Neutrophil (primary cell): ENCODE data around the gene GID8.

Source experiments
- H3K27ac ChIP-seq: fragments of 200-600 bp; sonication (generic); 2 replicates; pipeline ENCODE4 v1.5.1; 2016; ENCODE audit warnings: mild to moderate bottlenecking, moderate library complexity
- H3K27me3 ChIP-seq: fragments of 200-600 bp; sonication (generic); 2 replicates; pipeline ENCODE4 v1.6.0; 2016; ENCODE audit warnings: mild to moderate bottlenecking
- H3K36me3 ChIP-seq: fragments of 200-600 bp; sonication (generic); 2 replicates; pipeline ENCODE4 v1.5.1; 2017
- H3K4me1 ChIP-seq, 2 experiments: fragments of 200-600 bp in 1 of 2; sonication (generic) in 1 of 2; 1 replicate in 1 of 2; 2 replicates in 1 of 2; pipeline versions ENCODE4 v1.5.1 to v1.6.1; 2013 to 2016; ENCODE audit warnings: low read depth in 1 of 2, low read length in 1 of 2, mild to moderate bottlenecking in 1 of 2, moderate library complexity in 1 of 2; ENCODE audit not compliant: control insufficient read depth in 1 of 2, insufficient read depth in 1 of 2
- H3K4me3 ChIP-seq, 2 experiments: fragments of 200-600 bp in 1 of 2; sonication (generic) in 1 of 2; 1 replicate in 1 of 2; 2 replicates in 1 of 2; pipeline ENCODE4 v1.5.1; 2013 to 2016; ENCODE audit warnings: low read depth in 1 of 2, low read length in 1 of 2, mild to moderate bottlenecking in 1 of 2, moderate library complexity in 1 of 2
- H3K9me3 ChIP-seq: fragments of 200-600 bp; sonication (generic); 2 replicates; pipeline ENCODE4 v1.5.1; 2016
- TF ChIP-seq, protein P1 (sequence below): fragments of 200-600 bp; sonication (generic); IDR thresholded peaks from 2 replicates; pipeline ENCODE4 v1.5.1; 2016; ENCODE audit warnings: antibody characterized with exemption

GID8 gene

DNA sequence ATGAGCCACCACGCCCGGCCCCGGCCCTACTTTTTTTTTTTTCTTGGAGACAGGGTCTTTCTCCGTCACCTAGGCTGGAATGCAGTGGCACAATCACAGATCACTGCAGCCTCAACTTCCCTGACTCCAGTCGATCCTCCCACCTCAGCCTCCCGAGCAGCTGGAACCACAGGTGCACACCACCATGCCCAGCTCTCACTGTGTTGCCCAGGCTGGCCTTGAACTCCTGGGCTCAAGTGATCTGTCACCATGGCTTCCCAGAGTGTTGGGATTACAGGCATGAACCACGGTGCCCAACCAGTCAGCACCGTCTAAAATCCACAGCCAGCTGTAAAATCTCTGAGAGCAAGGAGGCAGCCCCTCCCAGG is 32.0 kb downstream of the GID8 start:
- Histone ChIP-seq H3K4me1 (peaks cover 0 to 8% of the 10 kb centered on the region in 2 experiments), H3K4me3 (no peak overlapping the region), H3K27ac (no peak overlapping the region), H3K36me3 (no peaks in the 10 kb centered on the region), H3K9me3 (no peaks in the 10 kb centered on the region), H3K27me3 (peaks cover 64% of the 10 kb centered on the region)
- TF ChIP-seq, protein P1, sequence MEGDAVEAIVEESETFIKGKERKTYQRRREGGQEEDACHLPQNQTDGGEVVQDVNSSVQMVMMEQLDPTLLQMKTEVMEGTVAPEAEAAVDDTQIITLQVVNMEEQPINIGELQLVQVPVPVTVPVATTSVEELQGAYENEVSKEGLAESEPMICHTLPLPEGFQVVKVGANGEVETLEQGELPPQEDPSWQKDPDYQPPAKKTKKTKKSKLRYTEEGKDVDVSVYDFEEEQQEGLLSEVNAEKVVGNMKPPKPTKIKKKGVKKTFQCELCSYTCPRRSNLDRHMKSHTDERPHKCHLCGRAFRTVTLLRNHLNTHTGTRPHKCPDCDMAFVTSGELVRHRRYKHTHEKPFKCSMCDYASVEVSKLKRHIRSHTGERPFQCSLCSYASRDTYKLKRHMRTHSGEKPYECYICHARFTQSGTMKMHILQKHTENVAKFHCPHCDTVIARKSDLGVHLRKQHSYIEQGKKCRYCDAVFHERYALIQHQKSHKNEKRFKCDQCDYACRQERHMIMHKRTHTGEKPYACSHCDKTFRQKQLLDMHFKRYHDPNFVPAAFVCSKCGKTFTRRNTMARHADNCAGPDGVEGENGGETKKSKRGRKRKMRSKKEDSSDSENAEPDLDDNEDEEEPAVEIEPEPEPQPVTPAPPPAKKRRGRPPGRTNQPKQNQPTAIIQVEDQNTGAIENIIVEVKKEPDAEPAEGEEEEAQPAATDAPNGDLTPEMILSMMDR: no peak

- Histone ChIP-seq H3K27ac (no peak overlapping the region), H3K27me3 (peaks cover 71% of the 10 kb centered on the region)
Observed at GRCh38 chr20:62970307-62971210, 32.6 kb downstream of the GID8 start.

DNA sequence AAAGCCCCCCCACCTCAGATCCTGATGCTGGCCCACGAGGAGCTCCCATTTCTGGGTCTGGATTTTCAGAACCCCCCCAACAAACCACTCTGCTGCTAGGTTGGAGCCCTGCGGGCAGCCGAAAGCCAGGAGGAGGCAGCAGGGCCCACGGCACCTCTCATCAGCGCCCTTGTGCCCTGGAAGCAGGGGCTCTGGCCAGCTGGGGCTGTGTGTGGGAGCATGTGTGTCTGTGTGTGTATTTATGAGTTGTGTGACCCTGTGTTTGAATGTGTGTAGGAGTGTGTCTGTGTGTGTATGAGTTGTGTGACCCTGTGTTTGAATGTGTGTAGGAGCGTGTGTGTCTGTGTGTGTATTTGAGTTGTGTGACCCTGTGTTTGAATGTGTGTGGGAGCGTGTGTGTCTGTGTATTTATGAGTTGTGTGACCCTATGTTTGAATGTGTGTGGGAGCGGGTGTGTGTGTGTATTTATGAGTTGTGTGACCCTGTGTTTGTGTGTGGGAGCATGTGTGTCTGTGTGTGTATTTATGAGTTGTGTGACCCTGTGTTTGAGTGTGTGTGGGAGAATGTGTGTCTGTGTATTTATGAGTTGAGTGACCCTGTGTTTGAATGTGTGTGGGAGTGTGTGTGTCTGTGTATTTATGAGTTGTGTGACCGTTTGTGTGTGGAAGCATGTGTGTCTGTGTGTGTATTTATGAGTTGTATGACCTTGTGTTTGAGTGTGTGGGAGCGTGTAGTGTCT is 33.4 kb downstream of the GID8 start:
- Histone ChIP-seq H3K9me3 (no peaks in the 10 kb centered on the region), H3K27me3 (peaks cover 79% of the 10 kb centered on the region), H3K27ac (no peak overlapping the region), H3K4me3 (no peak overlapping the region), H3K4me1 (peaks cover 0 to 8% of the 10 kb centered on the region in 2 experiments), H3K36me3 (no peaks in the 10 kb centered on the region)
- TF ChIP-seq, protein P1: no peak

More at GRCh38 chr20:62970307-62971210, 32.6 kb downstream of the GID8 start:
- TF ChIP-seq, protein P1: no peak
- H3K36me3 ChIP-seq: no peaks in the 10 kb centered on the region
- no peak overlapping the region for H3K4me3 ChIP-seq
- peaks cover 0 to 8% of the 10 kb centered on the region in 2 experiments for H3K4me1 ChIP-seq
- H3K9me3 ChIP-seq: no peaks in the 10 kb centered on the region

DNA sequence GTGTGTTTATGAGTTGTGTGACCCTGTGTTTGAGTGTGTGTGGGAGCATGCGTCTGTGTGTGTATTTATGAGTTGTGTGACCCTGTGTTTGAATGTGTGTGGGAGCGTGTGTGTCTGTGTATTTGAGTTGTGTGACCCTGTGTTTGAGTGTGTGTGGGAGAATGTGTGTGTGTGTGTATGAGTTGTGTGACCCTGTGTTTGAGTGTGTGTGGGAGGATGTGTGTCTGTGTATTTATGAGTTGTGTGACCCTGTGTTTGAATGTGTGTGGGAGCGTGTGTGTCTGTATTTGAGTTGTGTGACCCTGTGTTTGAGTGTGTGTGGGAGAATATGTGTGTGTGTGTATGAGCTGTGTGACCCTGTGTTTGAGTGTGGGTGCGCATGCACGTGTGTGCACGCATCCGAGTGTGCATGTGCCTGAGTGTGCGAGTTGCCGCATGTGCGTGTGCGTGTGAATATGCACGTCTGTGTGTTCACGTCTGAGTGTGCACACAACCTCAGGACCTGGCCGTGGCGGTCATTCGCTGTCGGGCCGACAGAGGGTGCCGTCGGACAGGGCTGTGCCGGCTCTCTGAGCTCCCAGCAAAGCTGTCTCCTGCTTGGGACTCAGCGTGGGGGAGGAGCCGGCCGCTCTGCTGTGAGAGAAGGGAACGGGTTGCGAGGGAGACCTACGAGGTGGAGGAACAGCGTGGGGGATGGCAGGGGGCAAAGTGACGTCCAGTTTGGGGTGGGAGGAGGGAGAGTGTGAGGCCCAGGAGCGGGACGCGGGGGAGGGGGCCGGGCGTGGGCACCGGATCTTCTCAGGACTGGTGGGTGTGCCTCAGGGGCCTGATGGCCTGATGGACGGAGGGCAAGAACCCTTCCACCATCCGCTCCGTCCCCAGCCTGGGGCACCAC is 34.2 kb downstream of the GID8 start:
- Histone ChIP-seq H3K4me3 (no peak overlapping the region), H3K36me3 (no peaks in the 10 kb centered on the region), H3K9me3 (no peaks in the 10 kb centered on the region), H3K27ac (no peak overlapping the region), H3K4me1 (peaks cover 0 to 8% of the 10 kb centered on the region in 2 experiments), H3K27me3 (peaks cover 87% of the 10 kb centered on the region)
- TF ChIP-seq, protein P1: peak; percentile 63
